ENCODE results near the gene ASB13.

DNA sequence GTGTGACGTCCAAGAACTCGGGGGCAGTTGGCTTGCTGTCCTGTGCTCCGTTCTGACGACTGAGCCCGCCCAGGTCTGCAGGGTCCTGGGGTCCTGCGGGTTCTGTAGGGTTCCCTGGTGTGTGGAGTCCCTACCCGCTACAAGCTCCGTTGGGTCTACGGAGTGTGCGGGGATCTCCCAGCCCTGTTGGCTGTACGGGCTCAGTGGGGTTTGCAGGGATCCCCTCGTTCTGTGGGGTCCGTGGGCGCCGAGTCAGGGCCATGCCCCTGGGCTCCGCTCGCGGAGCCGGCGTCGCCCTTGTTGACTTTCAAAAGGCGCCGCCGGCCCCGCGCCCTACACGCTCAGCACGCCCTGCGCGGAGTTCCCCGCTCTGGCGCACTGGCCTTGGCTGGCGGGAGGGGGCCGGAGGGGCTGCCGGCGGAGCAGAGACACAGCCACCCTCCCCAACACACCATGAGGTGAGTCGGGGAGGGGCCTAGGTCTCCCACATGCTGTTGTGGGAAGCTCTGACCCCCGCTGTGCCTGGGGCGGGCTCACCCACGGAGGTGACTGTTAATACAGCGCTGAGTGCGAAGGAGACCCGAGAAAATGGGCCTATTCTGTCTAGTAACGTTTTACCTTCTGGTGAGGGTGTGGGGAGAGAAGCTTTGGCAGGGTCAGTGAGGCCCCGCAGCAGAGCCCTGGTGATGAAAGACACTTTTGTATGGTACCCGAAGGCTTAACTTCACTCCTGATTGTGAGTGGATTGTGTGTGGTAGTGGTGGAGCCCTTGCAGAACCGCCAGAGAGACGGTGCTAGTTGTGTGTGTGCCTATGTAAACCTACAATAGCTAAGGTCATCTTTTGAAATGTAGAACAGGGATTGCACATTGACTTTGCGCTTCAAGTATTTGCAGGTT, 26.3 kb upstream of the ASB13 start:
- no peak for TF ChIP-seq EP300 (IDR thresholded peaks at IDR 0.05)
- TF ChIP-seq, protein P1, sequence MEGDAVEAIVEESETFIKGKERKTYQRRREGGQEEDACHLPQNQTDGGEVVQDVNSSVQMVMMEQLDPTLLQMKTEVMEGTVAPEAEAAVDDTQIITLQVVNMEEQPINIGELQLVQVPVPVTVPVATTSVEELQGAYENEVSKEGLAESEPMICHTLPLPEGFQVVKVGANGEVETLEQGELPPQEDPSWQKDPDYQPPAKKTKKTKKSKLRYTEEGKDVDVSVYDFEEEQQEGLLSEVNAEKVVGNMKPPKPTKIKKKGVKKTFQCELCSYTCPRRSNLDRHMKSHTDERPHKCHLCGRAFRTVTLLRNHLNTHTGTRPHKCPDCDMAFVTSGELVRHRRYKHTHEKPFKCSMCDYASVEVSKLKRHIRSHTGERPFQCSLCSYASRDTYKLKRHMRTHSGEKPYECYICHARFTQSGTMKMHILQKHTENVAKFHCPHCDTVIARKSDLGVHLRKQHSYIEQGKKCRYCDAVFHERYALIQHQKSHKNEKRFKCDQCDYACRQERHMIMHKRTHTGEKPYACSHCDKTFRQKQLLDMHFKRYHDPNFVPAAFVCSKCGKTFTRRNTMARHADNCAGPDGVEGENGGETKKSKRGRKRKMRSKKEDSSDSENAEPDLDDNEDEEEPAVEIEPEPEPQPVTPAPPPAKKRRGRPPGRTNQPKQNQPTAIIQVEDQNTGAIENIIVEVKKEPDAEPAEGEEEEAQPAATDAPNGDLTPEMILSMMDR (IDR thresholded peaks at IDR 0.05): no peak
- TF ChIP-seq POLR2A (IDR thresholded peaks at IDR 0.05): no peak

All from sigmoid colon (tissue), 4 donors.